ENCODE measurements around the gene SMG6.
"Not testable (repeated sequence)": the region's sequence is repeated elsewhere in the genome, so short reads cannot be mapped to it uniquely, and the experiment has no call there.

Gene SMG6

DNA sequence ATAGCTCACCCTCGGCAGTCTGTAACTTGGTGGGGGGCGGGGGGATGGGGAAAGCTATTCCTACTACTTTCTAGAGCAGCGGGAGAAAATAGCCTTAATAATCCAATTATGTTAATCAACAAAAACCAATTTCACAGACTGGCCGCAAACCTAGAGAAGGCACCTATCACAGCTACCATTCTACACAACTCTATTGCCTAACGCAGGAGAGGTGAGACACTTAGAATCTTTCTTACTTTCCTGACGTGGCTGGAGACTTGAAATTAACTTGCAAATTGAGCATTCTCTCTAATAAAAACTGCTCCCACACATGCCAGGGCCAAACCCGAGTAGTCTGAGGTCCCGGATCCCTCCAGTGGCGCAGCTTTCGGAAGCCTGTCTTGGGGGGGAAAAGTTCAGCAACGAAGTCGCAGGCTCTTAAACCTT is 794 bp downstream of the SMG6 start:
- no peak for DNase-seq

DNA sequence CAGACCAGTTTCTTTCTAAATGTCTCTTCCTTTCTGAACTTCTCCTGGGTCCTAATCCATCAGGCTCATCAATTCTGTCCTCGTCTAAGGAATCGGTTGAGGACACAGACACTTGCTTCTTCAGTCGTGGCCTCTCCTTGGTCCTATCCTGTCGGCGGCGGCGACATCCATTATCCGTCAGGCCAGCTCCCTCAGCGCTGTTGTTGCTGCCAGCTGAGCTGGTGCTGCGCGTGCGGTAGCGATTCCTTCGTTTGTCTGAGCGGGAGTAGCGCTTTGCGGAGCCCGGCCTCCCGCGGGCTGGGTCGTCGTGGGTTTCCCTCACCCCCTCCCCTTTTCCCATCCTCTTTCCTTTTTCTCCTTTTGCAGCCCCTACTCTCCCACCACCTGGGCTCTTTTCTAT is 3.8 kb downstream of the SMG6 start:
- DNase-seq, result no peak

DNA sequence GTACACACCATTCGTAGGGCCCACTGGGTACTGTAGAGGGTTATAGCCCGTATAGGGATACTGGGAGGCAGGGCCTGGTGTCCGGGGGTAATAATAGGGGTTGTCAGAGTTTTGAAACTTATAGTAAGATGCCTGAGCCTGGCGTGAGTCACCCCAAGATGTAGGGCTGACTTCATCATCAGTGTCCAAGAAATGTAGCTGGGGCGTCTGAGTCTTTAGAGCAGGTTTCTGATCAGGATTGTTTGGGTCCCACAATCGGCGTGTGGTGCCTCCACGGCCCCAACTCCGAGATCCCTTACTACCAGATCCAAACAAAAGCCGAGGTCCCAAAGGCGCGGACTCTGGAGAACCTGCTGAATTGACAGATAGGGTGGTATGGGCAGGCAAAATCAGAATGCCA is 4.4 kb downstream of the SMG6 start:
- DNase-seq, result no peak

DNA sequence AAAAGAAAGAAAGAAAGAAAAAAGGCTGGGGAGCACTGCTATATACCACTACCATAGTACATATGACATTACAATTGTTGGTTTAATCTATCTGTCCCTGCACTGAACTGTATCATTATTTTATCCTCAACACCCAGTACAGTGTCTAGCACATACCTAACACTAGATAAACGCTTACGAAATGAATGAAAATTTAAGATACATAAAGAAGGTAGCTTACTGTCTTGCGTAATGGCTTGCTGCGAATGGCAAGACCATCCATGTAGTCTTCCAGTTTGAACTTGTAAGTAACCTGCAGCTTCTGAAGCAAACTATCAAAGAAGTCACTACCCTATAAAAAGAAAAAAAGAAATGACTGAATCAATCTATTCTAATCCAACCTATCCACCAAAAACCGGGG is 6.6 kb downstream of the SMG6 start:
- DNase-seq, result no peak

DNA sequence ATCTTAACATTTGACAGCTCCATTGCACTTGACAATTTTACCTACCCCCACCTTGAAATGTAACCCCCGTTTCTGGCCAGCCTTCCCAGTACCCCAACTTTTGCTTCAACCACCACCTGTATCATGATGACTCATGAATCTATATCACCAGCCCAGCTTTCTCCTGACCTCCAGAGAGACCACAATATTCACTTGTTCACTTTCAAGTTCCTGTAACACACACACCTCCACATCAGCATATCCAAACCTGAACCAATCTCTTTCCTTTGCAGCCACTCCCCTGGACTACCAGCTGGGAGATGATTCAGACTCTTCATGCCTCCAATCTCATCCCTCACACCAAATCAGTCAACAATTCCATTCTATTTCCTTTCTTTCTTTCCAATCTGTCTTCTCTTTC is 8.0 kb downstream of the SMG6 start:
- no peak for DNase-seq

DNA sequence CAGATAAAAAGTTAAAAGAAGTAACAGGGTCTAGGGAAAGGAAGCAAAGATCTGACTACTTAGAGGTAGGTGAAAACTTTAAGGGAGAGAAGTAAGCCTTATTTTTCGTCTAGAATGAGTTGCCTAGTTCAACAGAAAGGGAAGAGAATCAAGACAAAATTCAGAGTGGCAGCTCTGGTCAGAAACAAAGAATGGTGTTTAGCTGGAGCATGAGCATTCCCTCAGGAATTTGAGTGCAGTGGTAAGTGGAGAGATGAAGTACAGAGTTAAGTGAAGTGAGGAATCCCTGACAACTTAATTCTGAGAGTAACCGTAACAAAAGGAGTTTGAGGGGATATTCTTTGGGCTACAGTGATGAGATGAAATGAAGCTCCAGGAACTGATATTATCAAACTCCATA is 11.5 kb downstream of the SMG6 start:
- no peak for DNase-seq

DNA sequence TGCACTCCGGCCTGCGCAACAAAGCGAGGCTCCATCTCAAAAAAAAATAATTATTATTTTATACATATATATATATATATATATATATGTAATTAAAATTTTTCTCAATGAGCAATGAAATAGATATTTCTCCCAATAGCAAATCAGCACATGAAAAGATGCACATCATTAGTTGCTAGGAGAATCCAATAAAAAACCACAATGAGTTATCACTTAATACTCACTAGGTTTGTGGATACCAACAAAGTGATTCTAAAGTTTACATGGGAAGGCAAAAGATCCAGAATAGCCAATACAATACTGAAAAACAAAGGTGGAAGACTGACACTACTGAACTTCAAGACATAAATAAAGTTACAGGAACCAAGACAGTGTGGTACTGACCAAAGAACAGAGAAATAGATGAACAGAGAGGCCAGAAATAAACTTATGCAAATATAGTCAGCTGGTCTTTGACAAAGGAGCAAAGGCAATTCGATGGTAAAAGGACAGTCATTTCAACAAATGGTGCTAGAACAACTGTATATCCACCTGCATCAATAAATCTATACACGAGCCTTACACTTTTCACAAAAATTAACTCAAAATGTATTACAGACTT is 13.6 kb downstream of the SMG6 start:
- DNase-seq, result no peak

DNA sequence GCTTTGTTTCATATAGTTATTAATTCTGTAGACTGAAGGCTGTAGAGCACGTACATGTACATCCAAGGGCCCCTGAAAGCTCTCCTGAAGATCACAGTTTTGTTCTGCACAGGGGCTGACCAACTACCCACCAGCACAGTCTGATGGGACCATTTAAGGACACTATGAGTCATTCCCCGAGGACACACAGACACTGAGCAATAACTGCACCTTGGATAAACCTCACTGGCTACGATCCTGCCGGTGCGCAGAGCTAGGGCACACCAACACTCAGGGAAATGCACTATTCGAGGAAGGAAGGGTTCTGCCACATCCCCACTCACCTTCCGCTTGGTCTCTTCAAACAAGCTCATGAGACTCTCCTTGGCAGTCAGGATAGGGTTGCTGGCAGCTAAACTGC is 20.3 kb downstream of the SMG6 start:
- no peak for DNase-seq

DNA sequence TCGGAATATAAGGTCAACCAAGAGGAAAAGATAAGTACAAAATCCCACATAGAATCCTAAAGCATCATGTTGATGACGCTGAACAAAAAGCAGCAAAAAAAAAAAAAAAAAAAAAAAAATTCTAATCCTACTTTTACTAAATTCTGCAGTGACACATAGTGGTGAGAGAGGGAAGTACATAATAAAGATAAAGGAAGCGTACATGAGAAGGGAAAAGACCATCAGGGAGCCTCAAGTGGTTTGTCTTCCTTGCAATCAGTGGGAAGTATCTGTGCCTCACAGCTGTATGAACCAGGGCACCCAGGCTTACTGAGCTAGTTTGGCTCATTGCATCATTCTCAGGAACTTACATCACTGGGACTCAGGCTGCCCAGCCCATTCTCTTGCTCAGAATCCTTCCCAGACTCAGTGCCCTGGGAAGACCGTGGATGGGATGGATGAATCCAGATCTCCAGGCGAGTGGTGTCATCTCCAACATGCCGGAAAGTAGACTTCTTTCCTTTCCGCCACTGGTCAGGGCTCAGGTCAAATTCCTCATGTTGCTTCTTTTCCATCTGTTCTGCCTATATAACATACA is 21.2 kb downstream of the SMG6 start:
- DNase-seq, result peak; percentile 41

DNA sequence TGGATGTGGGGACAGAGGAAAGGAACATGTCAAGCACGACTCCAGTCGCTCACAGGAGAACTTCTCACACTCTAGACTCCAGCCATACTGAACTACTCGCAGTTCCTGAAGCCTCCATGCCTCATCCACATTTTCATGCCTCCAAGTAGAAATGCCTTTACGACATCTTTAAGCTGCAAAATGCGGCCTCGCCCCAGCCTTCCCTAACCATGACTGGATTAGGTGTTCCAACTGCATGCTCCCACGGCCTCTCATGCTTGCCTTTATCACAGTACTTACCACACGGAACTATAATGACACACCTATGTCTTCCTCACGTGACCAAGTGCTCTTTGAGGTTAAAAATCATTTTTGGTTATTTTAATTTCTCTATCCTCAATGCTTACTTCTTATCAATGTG is 23.9 kb downstream of the SMG6 start:
- no peak for DNase-seq

DNA sequence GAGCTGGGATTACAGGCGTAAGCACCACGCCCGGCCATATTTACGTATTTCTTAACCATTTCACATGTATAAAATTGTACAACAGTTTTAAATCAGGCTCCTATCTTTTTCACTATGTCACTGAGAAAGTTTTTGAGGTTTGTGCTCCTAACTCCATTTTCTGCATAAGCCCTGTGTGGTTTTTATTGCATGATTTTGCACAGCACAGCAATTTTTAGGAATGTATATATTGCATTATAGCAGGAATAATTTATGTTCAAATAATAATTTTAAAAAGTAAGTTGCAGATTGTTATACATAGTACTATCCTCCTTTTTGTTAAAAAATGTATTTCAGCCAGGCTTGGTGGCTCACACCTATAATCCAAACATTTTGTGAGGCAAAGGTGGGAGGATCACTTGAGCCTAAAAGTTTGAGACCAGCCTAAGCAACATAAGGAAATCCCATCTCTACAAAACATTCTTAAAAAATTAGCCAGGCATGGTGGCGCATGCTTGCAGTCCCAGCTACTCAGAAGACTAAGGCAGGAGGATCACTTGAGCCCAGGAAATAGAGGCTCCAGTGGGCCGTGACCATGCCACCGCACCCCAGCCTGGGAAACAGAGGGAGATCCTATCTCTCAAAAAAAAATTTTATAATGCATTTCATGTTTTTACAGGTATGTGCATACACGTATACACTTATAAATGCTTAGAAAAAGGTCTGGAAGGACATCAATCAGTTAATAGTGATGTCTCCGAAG is 26.0 kb downstream of the SMG6 start:
- DNase-seq, result no peak

DNA sequence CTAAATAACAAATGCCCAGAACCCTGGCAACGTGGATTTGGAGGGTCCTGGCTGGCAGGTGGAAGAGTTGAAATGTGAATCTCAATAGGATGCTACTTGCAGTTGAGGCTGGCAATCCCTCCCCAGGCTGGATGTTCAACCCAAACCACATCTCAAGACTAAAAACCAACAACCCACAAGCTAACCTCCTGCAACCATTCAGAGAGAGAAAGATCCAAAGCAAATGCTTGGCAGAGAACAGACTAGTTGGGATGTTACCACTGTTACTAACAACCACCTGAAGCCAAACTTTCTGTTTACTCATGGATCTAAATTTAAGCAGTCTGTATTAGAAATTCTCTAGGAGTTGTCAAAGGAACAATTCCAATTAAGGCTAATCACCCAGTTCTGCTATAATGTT is 27.9 kb downstream of the SMG6 start:
- no peak for DNase-seq

DNA sequence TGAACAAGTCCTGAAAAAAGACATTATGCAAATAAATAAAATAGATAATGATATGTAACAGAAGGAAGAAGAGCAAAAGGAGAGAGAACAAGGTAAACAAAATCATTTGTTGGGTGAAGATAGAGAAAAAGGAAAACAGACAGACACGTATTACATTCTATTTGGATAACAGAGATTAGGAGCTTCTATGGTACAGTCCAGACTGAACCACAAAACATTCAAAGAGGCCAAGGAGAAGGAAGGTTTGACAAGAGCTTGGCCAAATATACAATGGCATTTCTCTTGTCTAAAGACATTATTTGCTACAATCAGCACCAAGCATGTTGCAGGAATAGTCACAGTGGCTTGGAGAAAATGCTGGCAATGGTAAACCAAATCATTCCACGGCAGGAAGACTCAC is 29.2 kb downstream of the SMG6 start:
- no peak for DNase-seq

DNA sequence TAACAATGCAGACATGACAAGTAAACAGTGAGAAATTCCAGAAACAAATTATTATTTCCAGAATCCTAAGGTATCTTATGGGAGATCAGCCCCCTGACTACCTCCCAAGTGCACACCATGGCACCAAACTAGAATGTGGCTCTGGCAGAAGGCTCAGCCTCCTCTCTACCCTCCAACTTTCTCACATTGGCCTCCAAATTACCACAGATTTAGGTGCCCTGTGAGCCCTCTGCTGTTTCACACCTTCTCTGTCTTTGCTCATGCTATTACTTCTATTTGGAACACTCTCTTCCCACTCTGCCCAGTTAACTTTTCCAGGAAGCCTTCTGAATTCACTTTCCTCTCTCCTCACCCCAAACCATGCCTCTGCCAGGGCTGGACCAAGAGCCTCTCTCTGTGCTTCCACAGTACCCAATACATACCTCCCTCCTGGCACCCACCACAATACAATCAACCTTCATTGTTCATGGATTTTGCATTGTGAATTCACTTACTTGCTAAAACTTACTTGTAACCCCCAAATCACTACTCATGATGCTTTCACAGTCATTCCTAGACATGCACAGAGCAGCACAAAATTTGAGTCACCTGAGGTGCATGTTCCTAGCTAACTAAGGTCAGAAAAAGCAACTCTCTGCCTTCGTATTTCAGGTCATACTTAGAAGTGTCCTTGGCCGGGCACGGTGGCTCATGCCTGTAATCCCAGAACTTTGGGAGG is 31.4 kb downstream of the SMG6 start:
- no peak for DNase-seq

DNA sequence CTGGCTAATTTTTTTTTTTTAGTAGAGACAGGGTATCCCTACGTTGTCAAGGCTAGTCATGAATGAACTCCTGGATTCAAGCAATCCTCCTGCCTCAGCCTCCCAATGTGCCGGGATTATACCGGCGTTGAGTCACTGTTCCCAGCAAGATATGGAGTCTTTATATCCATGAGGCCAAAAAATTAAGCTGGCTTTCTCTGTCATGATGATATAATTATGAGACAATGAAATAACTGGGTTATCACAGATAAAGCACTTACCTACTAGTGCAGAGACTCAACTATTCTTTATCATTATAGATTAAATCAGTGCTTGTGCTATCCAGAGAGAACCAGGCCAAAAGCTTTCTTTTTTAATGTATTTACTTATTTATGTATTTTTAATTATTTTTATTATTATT is 36.2 kb downstream of the SMG6 start:
- no peak for DNase-seq

DNA sequence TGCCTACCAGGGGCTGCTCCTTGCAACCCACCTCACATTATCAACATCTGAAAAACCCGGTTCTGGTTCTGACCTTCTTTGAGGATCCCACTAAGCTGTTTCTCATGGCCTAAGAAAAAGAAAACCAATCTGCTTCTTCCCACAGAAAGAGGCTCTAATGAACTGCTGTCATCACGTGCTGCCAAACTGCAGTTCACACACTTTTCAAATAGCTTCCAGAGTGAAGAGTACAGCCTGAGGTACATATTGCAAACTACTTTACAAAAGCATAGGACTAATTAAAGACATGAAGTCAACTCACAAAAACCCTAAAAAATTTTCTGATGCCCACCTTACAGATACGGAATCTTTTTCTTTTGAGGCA is 36.7 kb downstream of the SMG6 start:
- no peak for DNase-seq

DNA sequence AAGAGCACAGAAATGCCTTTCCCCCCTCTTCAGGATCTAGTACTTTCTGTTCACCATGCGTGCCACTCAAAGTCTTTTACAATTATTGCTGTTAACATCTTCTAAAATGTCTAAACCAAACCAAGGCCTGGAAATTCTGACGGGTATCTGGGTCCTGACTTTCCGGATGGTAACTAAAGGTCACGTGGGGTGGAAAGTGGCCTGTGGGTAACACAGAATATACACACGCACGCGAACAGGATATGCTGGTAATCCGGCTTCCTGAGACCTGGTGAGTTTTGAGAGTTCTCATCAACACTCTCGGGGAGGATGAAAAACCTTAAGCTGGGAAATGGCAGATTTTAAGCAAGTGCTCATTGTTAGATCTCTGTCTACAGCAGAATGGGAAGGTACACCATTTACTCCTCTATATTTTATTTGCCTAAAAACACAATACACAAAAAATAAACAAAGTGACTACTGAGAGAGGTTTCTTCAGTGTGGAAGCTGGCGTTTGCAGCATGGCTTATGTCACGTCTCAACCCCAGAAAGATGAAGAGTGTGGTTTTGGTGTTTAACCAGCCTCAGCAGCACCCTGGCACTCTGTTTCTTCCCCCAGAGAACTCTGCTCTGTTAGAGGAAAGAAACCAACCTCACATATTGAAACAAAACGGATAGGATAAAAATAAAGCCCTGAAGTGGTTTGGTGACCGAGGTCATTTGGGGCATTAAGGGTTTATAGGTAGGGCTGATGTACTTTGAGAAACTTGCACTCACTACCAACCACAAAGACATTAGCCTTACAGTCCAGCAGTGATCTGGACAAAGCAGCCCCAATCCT is 37.3 kb downstream of the SMG6 start:
- no peak for DNase-seq

DNA sequence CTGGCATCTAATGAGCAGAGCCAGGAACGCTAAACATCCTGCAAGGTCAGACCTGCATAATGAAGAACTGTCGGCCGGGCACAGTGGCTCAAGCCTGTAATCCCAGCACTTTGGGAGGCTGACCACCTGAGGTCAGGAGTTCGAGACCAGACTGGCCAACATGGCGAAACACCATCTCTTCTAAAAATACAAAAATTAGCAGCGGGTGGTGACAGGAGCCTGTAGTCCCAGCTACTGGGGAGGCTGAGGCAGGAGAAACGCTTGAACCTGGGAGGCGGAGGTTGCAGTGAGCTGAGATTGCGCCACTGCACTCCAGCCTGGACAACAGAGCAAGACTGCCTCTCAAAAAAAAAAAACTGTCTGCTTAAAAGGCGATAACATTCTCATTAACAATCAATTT is 38.4 kb downstream of the SMG6 start:
- DNase-seq, result not testable (repeated sequence)

DNA sequence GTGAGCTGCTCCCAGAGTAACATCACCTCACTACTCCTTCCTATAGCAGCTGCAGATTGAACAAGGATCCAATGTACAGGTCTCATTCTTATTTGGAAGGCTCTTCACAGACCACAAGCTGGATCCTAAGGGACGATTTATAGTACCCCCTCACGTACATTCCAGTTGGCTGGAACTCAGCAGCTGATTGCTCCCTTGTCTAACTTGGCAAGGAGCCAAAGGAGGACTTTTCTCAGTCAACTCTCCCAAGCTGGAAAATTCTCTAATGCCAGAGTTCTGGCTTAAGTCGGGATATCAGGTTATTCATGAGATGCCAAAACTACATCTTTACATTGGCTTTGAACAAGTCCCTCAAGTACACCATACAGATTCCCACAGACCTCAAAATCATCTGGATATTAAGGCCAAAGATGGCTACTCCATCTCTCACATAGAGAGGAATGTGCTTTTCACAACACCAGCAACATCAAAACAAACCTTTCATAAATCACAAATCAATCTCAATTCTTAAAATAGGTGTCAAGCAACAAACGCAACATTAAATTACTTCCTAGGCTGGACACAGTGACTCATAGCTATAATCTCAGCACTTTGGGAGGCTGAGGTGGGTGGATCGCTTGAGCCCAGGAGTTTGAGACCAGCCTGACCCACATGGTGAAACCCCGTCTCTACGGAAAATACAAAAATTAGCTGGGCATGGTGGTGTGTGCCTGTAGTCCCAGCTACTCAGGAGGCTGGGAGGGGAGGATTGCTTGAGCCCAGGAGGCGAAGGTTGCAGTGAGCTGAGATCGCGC is 39.3 kb downstream of the SMG6 start:
- no peak for DNase-seq

DNA sequence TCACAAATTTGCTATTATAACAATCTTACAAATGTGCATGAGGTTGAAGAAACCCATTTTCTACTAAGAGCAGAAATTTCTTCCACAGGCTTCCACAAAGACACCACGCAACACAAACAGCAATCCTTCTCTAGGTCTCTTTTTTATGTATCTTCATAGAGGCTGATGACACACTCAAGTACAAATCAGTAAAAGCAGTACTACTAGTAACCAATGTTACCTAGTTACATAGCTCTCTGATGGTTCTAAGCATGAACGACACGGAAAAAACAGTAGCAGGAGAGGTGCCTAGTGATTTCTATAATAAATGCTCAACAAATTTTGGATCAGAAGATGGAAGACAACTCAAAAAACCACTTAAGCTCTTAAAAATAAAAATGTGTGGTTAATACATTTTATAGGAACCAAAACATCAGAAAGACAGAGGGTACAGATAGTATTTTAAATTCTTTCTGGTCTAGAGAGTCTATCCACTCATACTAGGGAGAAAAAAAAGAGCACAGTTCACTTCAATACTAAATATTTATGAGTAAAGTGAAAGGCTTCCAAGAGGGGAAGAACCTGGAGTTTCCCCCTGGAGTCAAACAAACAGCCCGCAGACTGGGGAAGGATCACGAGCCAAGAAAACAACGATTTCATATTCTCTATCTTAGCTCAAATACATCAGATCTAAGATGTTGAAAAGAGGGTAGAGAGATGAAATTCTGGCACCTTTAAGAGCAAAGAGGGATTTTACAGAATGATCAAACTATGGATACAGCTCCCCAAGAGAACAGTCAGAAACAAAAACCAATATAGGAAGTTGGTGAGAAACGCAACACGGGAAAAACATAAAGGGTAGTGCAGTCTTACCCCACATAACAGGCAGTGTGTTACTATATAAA is 40.2 kb downstream of the SMG6 start:
- DNase-seq, result no peak

DNA sequence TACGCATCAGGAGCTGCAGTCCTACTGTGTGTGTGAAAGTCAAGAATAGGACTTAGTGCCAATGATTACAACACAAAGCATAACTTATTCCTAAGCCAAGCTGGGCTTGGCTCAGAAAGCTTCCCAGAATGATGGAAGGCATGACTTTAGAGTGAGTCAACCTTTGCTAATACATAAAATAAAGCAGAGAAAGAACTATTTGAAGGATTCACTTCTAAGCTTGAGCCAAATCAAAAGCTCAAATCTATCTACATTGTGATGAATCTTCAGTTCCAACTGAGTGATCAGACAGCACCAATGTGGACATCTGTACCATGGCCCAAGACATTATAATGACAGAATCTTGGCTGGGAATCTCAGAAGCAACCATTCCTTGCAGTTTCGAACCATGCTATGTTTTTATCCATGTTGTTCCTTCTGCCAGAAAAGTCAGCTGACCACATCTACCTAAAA is 41.4 kb downstream of the SMG6 start:
- no peak for DNase-seq

Data from NCI-H1092 treated with DMSO at 0.1 percent for 48 hours (cell line).